SK-N-MC (cell line): ENCODE data around the gene BCAS3.

Source experiments
- EZH2 ChIP-seq: fragments of 200-600 bp; sonication (generic); IDR thresholded peaks from one replicate; pipeline ENCODE4 v1.6.1; 2017; ENCODE audit warnings: antibody characterized with exemption
- FOXP2 ChIP-seq: optimal IDR thresholded peaks from 2 replicates; pipeline ENCODE3; 2011; ENCODE audit warnings: mild to moderate bottlenecking, moderate library complexity; ENCODE audit not compliant: insufficient read depth; ENCODE audit errors: extremely low read length, control extremely low read depth
- POLR2AphosphoS5 ChIP-seq: IDR thresholded peaks from 2 replicates; pipeline ENCODE4 v1.6.1; 2012; ENCODE audit warnings: mild to moderate bottlenecking, low read depth, low read length, borderline replicate concordance

DNA sequence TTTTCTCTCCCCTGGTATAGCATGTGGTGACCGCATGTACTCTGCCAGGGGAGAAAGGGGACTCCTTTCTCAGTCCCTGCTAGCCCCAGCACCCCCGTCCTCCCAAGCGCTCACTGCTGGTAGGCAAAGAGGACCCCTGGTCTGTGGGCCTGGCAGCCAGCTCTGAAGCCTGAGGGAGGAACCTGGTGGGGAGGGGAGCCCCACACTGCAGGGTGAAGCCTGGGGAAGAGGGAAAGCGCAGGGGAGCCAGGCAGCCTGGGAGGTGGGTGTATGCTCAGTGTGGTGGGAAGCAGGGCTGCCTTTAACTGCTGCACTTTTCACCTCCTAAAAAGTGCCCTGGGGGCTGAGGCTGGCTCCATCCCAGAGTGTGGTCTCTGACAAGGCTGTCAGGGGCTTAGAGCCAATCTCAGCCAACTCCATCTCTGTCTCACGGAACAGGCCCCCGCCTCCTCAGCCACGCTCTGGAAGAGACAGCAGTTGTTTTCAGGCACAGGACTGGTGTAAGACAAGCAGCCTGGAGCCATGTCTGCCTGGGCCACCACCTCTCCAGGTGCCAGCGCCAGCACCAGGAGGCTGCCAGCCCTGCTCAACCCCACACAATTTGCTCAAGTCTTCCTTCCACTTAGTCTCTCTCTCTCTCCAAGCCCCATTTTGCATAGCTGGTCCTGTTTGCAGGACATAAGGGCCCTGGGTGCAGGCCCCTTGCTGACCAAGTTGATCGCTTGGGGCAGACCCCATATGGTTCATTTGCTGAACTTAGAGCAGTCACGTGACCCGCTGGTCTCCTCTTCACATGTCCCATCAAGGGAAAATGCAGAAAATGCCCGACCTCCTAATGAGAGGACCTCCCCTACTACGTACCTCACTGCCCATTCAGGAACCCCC is 707.3 kb downstream of the BCAS3 start:
- TF ChIP-seq EZH2: no peak
- TF ChIP-seq POLR2AphosphoS5: no peak
- no peak for TF ChIP-seq FOXP2
